ENCODE measurements around the gene HIPK2.

Gene HIPK2

DNA sequence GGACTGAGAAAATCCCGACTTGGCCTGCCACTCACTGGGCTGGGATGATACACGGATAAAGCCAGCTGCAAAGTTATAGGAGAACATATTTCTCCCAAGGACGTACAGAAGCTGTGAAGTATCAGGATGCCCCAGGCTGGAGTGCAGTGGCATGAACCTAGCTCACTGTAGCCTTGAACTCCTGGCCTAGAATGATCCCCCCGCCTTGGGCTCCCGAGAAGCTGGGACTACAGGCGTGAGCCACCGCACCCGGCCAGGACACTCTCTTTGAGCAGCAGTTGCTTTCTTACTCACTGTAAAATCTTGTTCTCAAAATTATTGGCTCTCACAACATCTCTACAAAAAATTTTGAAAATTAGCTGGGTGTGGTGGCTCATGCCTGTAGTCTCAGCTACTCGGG lies 203.9 kb downstream of the HIPK2 start:
- TF ChIP-seq CEBPB (IDR thresholded peaks at IDR 0.05) (no peak), ZBTB7A (IDR thresholded peaks at IDR 0.05; ENCODE audit: low read depth) (no peak), CREB1 (IDR thresholded peaks at IDR 0.05; ENCODE audit: low read depth) (no peak), EGR1 (IDR thresholded peaks at IDR 0.05) (no peak), FOXM1 (IDR thresholded peaks at IDR 0.05; ENCODE audit: borderline replicate concordance, low read depth) (no peak), TEAD4 (IDR thresholded peaks at IDR 0.05) (no peak), RAD21 (IDR thresholded peaks at IDR 0.05; ENCODE audit: low read depth) (no peak), EP300 (IDR thresholded peaks at IDR 0.05; ENCODE audit: borderline replicate concordance) (no peak), NFIC (IDR thresholded peaks at IDR 0.05) (no peak), YY1 (IDR thresholded peaks at IDR 0.05; ENCODE audit: low read depth) (no peak), MAX (IDR thresholded peaks at IDR 0.05) (no peak), TAF1 (IDR thresholded peaks at IDR 0.05; ENCODE audit: low read depth) (no peak), TCF12 (IDR thresholded peaks at IDR 0.05; ENCODE audit: low read depth) (no peak)
- TF ChIP-seq, protein P1, sequence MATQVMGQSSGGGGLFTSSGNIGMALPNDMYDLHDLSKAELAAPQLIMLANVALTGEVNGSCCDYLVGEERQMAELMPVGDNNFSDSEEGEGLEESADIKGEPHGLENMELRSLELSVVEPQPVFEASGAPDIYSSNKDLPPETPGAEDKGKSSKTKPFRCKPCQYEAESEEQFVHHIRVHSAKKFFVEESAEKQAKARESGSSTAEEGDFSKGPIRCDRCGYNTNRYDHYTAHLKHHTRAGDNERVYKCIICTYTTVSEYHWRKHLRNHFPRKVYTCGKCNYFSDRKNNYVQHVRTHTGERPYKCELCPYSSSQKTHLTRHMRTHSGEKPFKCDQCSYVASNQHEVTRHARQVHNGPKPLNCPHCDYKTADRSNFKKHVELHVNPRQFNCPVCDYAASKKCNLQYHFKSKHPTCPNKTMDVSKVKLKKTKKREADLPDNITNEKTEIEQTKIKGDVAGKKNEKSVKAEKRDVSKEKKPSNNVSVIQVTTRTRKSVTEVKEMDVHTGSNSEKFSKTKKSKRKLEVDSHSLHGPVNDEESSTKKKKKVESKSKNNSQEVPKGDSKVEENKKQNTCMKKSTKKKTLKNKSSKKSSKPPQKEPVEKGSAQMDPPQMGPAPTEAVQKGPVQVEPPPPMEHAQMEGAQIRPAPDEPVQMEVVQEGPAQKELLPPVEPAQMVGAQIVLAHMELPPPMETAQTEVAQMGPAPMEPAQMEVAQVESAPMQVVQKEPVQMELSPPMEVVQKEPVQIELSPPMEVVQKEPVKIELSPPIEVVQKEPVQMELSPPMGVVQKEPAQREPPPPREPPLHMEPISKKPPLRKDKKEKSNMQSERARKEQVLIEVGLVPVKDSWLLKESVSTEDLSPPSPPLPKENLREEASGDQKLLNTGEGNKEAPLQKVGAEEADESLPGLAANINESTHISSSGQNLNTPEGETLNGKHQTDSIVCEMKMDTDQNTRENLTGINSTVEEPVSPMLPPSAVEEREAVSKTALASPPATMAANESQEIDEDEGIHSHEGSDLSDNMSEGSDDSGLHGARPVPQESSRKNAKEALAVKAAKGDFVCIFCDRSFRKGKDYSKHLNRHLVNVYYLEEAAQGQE (IDR thresholded peaks at IDR 0.05; ENCODE audit: low read depth): no peak
- TF ChIP-seq, protein P2, sequence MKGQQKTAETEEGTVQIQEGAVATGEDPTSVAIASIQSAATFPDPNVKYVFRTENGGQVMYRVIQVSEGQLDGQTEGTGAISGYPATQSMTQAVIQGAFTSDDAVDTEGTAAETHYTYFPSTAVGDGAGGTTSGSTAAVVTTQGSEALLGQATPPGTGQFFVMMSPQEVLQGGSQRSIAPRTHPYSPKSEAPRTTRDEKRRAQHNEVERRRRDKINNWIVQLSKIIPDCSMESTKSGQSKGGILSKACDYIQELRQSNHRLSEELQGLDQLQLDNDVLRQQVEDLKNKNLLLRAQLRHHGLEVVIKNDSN (IDR thresholded peaks at IDR 0.05): no peak

- TF ChIP-seq, protein P2 (IDR thresholded peaks at IDR 0.05): no peak
- no peak for TF ChIP-seq TCF12 (IDR thresholded peaks at IDR 0.05; ENCODE audit: low read depth)
Measured at GRCh38 chr7:139572704-139573385, 205.0 kb downstream of the HIPK2 start.

DNA sequence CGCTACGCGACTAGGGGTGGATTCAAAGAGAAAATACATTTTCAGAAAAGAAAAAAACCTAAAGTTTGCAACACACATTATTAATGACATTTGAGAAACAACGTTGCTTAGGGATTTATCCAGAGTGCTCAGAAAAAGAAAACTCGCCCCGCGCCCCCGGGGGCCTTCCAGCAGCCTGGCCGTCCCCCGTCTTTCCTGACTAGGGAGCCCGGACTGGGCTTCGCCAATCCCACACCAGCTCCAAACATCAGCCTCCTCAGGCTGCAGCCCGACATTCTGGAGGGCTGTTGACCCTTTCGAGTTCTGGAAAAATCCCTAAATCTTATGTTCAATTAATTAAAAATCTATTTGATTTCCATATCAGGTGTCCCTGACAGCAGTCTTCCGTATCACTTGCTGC lies 205.7 kb downstream of the HIPK2 start:
- TF ChIP-seq, protein P2 (IDR thresholded peaks at IDR 0.05): no peak
- TF ChIP-seq TEAD4 (IDR thresholded peaks at IDR 0.05): no peak

- no peak for TF ChIP-seq FOXM1 (IDR thresholded peaks at IDR 0.05; ENCODE audit: borderline replicate concordance, low read depth)
- no peak for TF ChIP-seq TEAD4 (IDR thresholded peaks at IDR 0.05)
- TF ChIP-seq CREB1 (IDR thresholded peaks at IDR 0.05; ENCODE audit: low read depth): no peak
Measured at GRCh38 chr7:139571651-139572050, 206.1 kb downstream of the HIPK2 start.

DNA sequence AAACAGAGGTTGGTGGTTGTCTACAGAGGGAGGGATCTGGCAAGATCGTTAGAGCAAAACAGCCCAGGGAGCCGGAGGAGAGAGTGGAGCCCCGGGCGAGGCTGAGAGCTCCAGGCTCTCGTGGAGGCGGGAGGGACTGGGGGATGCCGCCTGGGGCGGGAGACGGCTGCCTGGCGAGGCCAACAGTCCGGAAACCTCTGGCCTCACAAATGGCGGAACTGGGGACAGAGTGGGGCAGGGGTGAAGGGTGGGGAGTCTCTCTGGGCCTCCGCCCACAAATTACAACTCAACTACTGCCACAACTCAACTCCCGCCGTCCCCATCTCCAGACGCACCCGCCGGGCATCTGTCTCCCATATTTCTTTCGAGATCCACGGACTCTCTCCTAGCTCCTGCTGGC lies 206.6 kb downstream of the HIPK2 start:
- TF ChIP-seq TCF12 (IDR thresholded peaks at IDR 0.05; ENCODE audit: low read depth) (no peak), NFIC (IDR thresholded peaks at IDR 0.05) (no peak), RAD21 (IDR thresholded peaks at IDR 0.05; ENCODE audit: low read depth) (no peak), YY1 (IDR thresholded peaks at IDR 0.05; ENCODE audit: low read depth) (no peak), FOXM1 (IDR thresholded peaks at IDR 0.05; ENCODE audit: borderline replicate concordance, low read depth) (no peak), EP300 (IDR thresholded peaks at IDR 0.05; ENCODE audit: borderline replicate concordance) (no peak)

DNA sequence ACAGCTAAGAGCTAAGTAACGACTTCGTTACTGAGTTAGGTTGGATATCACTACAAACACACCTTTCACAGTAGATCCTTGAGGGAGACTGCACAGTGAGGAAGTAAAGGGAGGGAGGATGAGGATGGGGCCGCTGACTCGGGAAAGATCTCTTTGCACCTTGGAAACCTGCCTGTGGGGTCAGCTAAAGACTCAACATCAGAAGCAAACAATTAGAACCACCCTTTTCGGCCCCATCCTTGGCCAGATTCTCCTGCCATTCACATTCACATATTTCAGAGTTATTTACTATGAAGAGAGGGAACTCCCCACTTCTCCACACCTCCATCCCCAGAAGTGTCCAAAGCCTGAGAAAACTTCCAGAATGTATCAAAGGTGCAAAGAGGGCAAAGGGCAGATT lies 207.2 kb downstream of the HIPK2 start:
- TF ChIP-seq YY1 (IDR thresholded peaks at IDR 0.05; ENCODE audit: low read depth) (no peak), EGR1 (IDR thresholded peaks at IDR 0.05) (no peak), CREB1 (IDR thresholded peaks at IDR 0.05; ENCODE audit: low read depth) (no peak), ZBTB7A (IDR thresholded peaks at IDR 0.05; ENCODE audit: low read depth) (no peak), CEBPB (IDR thresholded peaks at IDR 0.05) (no peak), EP300 (IDR thresholded peaks at IDR 0.05; ENCODE audit: borderline replicate concordance) (no peak), TAF1 (IDR thresholded peaks at IDR 0.05; ENCODE audit: low read depth) (no peak), TEAD4 (IDR thresholded peaks at IDR 0.05) (no peak), NFIC (IDR thresholded peaks at IDR 0.05) (no peak), TCF12 (IDR thresholded peaks at IDR 0.05; ENCODE audit: low read depth) (no peak), MAX (IDR thresholded peaks at IDR 0.05) (no peak), RAD21 (IDR thresholded peaks at IDR 0.05; ENCODE audit: low read depth) (no peak), FOXM1 (IDR thresholded peaks at IDR 0.05; ENCODE audit: borderline replicate concordance, low read depth) (no peak)
- TF ChIP-seq, protein P2 (IDR thresholded peaks at IDR 0.05): no peak
- TF ChIP-seq, protein P1 (IDR thresholded peaks at IDR 0.05; ENCODE audit: low read depth): no peak
